Stimulated activated CD4-positive, alpha-beta T cell treated with anti-CD3 and anti-CD28 coated beads, TNF-alpha, amount 100 ng/mL, for 24 hours (primary cell): ENCODE measurements around the gene QRFPR.
"Not testable (repeated sequence)": the region's sequence is repeated elsewhere in the genome, so short reads cannot be mapped to it uniquely, and the experiment has no call there.

Source experiments
- DNase-seq, 3 experiments: peaks; one replicate each; pipeline ENCODE4 v3.0.0-alpha.2; 2020; ENCODE audit warnings: low read depth in 3 of 3

QRFPR gene

GRCh38 chr4:121380776-121381462 is at the start of gene QRFPR:
QRFPR (minus strand) TSS chr4:121381018; CDS start chr4:121380647, 371 bp downstream.
- DNase-seq: peak in 1 of 3 experiments; percentile 11

GRCh38 chr4:121428721-121429120 is 47.9 kb upstream of the QRFPR start:
- DNase-seq: no peak

- no peak for DNase-seq
Observed at GRCh38 chr4:121421594-121421993, 40.8 kb upstream of the QRFPR start.

DNA sequence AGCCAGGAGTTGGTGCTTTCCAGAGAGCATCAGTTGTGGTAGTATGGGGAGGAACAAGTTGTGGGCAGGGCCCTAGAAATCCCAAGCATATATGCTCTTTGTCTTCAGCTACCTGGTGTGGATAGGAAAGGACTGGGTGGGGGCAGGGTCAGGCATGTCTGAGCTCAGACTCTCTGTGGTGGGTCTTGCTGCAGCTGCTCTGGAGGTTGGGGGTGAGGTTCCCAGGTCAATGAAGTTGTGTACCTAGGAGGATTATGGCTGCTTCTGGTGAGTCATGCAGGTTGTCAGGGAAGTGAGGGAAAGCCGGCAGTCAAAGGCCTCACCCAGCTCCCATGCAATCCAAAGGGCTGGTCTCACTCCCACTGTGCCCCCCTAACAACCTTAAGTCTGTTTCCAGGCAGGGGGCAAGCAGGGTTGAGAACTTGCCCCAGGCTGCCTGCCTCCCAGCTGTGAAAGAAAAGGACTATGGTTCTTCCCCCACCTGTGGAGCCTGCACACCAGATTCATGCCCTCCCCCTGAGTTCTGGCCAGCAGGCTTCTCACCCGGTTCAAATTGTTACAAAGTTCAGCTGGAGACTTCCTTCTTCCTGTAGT is 30.4 kb upstream of the QRFPR start:
- DNase-seq: no peak

GRCh38 chr4:121408567-121408966 is 27.7 kb upstream of the QRFPR start:
- not testable (repeated sequence) for DNase-seq

GRCh38 chr4:121400632-121401031 is 19.8 kb upstream of the QRFPR start:
- DNase-seq: no peak

DNA sequence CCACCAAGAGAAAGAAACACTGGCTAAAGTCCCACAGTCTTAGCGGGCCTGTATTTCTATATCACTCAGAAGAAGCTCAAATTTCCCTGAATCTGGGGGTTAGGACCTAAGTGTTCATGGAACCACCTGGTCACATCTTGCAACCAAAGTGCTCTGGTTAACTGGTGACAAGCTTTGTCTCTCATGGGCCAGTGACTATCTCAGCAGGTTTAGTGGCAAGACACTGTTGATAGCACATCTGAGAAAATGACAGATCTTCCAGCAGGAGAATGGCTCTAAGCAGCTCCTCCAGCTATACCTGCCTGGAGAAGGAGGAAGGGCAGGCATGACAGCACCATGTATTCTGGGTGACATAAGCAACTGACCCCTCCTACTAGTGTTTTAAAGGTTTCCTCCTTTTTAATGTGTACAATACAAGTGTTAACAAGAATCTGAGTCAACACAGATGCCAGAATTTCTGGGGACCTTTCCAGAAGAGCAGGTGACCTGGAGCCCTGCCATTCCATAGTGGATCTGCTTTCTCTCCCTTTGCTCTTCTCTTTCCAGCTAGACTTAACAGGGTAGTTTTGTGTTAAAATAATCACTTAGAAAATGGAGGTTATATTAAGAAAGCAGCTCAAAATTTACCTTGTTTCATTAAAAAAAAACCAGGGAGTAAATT is 17.3 kb upstream of the QRFPR start:
- no peak for DNase-seq

- DNase-seq: no peak
Observed at GRCh38 chr4:121397434-121397833, 16.6 kb upstream of the QRFPR start.

DNA sequence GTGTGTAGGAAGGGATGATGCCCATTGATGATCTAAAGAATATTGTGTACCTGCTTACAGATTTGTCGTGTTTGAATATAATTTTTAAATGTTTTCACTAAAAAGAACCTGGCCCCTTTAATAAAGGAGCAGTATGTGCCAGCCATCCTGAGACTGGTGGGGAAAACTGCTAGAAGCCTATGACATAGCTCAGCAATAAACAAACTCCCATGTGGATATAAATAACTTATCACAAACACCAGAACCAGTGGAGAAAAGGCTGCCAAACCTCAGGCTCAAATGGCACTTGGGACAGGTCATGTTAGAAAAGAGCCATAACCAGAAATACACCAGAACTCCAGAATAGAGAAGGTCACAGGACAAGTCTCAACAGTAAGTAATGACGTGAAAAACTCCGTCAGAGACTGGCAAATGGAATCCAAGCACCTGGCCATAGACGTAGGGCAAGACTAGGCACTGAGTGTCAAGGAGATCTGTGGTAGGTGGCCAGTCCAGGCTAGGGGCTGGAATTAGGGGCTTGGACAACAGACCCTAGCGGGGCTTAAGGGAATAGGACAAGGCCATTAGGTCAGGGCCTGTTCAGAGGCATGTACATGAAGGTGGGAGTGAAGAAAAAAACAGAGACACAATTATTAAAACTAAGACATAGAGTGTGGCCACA is 11.7 kb upstream of the QRFPR start:
- DNase-seq: no peak

- DNase-seq: no peak
Observed at GRCh38 chr4:121390335-121390734, 9.5 kb upstream of the QRFPR start.

DNA sequence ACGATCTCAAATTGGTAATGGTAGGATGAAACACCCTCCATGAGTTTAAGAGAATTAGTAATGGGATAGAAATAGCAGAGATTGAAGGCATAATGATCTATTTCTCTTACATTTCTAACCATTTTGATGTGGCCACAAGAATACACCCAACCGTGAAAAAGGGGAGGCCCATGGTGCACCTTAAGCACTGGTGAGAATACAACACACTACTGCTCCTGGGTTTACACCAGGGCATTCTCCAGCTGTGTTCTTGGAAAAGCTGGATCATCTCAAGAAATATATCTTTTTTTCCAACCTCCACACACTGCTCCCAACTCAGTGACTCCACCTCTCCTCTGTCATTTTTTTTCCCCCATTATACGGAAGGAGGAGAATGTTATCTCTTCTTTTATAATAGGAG is 1.5 kb downstream of the QRFPR start:
- DNase-seq: no peak

DNA sequence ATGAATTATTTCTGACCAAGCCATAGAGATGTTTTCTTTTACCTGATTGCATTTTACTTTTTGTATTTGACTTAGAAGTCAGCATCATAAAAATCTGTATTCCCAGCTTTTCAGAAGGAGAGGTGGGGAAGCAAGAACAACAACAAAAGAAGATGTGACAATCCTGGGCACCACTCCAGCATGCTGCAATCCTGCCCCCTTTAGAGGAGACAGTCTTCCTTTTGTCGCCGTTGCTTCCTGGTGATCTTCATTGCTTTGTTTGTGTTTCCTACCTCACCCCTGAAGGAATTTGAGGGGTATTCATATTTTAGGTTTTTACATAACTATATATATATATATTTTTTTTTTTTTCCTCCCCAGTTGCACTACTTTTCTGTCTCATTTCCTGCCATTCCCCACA is 3.7 kb downstream of the QRFPR start:
- DNase-seq: no peak

DNA sequence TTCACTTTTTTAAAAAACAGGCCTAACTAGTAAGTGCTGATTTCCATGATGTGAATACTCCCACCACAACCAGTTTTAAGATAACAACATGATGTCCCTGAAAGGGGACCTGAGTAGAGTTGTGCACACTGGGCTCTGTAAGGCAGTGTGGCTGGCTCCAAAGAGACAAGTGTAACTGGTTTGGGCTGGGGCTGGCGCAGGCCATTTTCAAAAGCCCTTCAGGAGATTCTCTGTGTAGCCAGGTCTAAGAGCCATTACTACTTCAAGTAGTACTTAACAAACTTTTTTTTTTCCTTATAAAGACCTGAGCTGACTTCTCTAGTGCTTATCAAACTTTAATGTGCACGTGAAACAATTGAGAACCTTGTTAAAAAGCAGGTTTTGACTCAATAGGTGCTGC is 4.3 kb downstream of the QRFPR start:
- no peak for DNase-seq

DNA sequence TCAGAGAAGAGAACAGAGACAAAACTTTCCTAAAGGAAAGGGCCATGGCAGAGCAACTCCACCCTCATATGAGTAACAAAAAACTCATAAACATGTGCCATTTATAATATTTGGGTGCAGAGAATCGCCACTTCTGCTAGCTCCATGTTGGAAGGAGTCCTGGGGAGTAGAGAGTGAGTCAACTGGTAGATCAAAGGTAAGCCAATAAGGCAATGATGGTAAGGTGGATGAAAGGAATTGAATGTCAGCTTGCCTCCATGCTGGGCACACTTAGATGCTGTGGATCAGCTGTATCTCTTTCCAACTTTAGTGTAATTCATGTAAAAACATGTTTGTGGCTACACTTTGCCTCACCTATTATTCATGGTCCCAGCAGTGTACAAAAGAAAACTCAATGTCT is 4.7 kb downstream of the QRFPR start:
- no peak for DNase-seq

- no peak for DNase-seq
Observed at GRCh38 chr4:121375262-121375661, 5.6 kb downstream of the QRFPR start.

DNA sequence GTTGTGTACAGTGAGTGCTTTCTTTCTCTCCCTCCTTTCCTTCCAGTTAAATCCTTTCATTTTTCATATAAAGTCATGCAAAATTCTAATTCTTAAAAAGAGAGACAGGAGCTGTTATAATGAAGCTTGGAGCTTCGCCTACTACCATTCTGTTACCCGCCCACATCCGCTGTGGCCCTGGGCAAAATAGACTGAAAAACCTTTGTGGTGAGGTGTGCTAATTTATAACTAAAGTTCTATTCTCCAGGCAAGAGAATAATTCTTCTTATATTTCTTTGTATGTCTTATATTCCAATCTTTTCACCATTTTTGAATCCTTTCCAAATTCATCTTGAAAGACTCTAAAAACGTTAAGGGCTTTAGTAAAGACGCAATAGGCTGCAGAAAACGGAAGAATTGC is 7.0 kb downstream of the QRFPR start:
- no peak for DNase-seq

GRCh38 chr4:121370729-121371325 is 10.0 kb downstream of the QRFPR start:
- peak in 2 of 3 experiments; percentile 5 to 17 for DNase-seq

DNA sequence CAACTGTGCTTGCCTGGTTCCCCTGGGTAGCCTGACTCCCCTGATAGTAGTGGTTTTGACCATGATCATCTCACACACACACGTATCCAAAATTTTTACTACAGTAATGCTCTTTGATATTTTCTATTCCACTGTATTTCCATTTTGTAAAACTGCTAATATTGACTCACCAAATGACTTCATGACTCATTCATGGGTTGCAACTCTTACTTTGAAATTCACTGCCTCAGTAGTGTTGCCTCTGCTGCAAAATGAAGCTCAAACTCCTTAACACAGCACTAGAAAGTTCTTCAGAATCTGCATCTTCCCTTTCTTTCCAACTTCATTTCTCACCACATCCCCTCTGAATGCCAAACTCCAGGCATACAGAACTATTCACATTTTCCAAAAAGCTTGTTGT is 20.3 kb downstream of the QRFPR start:
- no peak for DNase-seq

DNA sequence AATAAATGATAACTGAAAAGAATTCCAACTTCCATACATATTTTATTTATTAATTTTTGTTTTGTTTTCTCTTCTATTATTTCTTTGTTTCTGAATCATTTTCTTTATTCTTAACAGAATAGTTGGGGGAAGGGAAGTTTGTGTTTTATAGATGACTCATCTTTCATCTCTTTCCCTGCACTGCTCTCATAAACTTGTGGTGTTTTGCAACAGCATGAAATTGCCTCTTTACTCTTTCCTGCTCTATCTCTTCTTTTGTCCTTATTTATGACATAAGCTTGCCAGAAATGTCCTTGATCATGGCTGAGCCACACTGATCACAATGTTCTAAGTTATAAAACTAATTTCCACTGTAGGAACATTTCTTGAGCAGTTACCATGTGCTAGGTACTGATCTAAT is 22.3 kb downstream of the QRFPR start:
- no peak for DNase-seq

- no peak for DNase-seq
Observed at GRCh38 chr4:121353213-121353612, 27.6 kb downstream of the QRFPR start.

DNA sequence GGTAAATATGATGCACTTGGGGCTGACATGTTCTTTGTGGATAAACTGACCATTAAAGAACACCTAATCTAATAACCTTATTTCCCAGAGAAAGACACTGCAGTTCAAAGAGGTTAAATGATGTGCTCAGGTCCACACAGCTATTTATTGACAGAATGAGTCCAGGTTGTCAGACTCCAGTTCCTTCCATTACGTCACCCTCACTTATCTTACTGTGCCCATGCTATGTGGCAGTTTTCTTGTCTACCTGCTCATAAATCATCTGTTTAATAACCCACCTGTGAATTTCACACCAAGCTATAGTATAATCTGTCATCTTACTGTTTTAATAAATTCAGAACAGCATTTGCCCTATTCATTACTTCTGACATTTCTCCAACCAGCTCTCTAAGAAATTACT is 36.7 kb downstream of the QRFPR start:
- no peak for DNase-seq

DNA sequence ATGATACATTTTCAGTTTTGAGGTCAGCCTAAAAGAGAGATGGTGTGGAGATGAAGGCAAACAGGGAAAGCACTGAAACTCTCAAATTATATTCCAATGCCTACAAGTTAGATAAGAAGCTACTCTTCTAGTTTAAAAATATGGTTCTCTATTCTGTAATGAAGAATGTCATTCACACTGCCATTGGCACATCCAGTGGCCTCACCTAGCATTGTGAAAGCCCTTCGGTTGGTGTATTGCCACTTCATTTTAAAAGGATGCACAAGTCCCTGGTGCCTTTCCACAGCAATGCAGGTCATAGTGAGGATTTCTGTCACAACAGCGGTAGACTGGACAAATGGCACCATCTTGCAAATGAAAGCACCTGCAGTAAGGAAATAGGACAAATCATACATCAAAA is 40.6 kb downstream of the QRFPR start:
- DNase-seq: no peak
